ENCODE measurements around the gene CD2BP2. TPM values are rescaled to one million over a fixed set of nuclear protein-coding genes. Genes with fewer than 3 reads are reported as not detected.

CD2BP2 gene
- total and polyA plus RNA-seq, 8 donors = 42.9 to 59.1 (median 52.7) TPM

DNA sequence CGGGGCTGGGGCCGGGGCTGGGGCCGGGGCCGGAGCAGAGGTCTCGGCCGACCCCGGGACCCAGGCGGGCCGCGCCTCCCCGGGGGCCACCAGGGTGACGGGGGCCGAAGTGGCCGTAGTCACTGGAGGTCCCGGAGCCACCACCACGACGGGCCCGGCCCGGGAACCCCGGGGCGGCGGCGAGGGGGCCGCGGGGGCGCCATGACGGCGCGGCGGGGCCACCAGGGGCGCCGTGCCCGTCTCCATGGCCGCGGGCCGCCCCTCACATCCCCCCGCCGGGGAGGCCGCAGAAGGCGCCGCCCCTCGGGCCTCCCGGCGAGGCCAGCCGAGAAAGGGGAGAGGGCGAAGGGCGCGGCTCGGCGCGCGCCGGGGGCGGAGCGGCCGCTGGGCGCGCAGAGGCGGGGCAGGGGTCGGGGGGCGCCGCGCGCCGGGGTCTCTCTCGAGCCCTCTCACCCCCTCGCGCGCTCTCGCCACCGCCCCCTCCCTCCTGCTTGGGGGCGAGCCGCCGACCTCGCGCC, 14.9 kb upstream of the CD2BP2 start:
- no peaks in the 10 kb centered on the region for H3K9me3 ChIP-seq
- DNase-seq (no peak), ATAC-seq (no peak)
- H3K27ac ChIP-seq = peak overlapping the region; percentile 62 to 83
- peak overlapping the region; percentile 76 to 93 for H3K4me3 ChIP-seq
- TF ChIP-seq, protein P1, sequence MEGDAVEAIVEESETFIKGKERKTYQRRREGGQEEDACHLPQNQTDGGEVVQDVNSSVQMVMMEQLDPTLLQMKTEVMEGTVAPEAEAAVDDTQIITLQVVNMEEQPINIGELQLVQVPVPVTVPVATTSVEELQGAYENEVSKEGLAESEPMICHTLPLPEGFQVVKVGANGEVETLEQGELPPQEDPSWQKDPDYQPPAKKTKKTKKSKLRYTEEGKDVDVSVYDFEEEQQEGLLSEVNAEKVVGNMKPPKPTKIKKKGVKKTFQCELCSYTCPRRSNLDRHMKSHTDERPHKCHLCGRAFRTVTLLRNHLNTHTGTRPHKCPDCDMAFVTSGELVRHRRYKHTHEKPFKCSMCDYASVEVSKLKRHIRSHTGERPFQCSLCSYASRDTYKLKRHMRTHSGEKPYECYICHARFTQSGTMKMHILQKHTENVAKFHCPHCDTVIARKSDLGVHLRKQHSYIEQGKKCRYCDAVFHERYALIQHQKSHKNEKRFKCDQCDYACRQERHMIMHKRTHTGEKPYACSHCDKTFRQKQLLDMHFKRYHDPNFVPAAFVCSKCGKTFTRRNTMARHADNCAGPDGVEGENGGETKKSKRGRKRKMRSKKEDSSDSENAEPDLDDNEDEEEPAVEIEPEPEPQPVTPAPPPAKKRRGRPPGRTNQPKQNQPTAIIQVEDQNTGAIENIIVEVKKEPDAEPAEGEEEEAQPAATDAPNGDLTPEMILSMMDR (IDR thresholded peaks at IDR 0.05) = no peak
- H3K27me3 ChIP-seq = no peaks in the 10 kb centered on the region
- intact Hi-C loops (cut with DNase I) = no loop called here
- peaks cover 4 to 42% of the 10 kb centered on the region in 2 donors for H3K4me1 ChIP-seq
- H3K36me3 ChIP-seq = peaks cover 0 to 19% of the 10 kb centered on the region in 2 donors

DNA sequence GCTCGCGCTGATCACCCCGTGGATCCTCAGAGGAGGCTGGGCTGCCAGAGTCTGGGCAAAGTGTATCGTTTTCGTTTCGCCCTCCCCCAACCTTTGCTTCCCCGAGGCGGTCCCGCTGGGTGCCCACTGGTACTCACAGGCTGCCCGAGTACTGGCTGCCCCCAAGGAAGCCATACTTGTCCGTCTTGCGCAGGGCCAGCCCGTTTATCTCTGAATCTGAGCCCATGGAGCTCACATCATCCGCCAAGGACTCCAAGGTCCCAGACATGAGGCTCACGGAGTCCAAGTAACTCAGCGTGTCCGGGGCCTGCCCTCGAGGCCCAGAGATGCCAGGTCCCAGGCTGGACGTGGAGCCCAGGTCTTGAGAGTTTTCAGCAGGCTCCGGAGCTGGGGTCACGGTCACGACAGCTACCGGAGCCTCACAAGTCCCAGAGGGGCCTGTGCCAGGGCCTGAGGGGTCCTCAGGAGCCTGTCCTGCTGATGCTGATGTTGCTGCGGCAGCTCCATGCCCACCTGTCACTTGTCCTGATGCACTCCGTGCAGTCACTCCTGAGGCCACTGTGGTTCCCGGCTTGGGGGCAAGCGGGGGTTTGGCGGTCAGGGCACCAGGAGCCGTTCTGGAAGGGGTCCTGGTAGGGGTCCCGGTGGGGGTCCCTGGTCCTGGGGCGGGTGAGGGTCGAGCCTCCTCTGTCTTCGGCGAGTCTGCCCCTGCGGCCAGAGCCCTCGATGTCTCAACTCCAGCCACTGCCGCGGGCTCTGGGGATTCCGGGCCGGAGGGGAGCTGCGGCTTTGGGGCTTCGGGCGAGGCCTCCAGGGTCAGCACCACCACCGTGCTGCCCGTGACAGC, 14.2 kb upstream of the CD2BP2 start:
- peak overlapping the region; percentile 62 to 83 for H3K27ac ChIP-seq
- intact Hi-C loops (cut with DNase I) = no loop called here
- H3K4me1 ChIP-seq = peaks cover 4 to 42% of the 10 kb centered on the region in 2 donors
- H3K27me3 ChIP-seq = no peaks in the 10 kb centered on the region
- ATAC-seq = no peak
- TF ChIP-seq, protein P1 (IDR thresholded peaks at IDR 0.05) = no peak
- no peaks in the 10 kb centered on the region for H3K9me3 ChIP-seq
- H3K4me3 ChIP-seq = peak overlapping the region; percentile 76 to 93
- peaks cover 0 to 26% of the 10 kb centered on the region in 2 donors for H3K36me3 ChIP-seq
- DNase-seq = peak in 1 of 4 donors; percentile 82

DNA sequence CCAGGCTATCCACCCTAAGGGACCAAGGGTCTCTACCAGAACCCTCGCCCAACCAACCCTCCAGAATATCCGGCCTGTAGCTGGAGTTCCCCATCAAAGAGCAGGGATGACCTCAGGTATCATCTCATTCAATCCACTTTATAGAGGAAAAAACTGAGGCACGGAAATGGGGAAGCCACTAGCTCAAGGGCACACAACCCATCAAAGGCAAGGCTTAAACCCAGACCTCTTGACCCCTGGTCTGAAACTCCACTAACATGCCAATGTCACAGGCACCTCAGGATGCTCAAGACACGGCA, 13.6 kb upstream of the CD2BP2 start:
- Histone ChIP-seq H3K27me3 (no peaks in the 10 kb centered on the region), H3K36me3 (peaks cover 0 to 31% of the 10 kb centered on the region in 2 donors), H3K4me3 (peak overlapping the region; percentile 76 to 93), H3K4me1 (peaks cover 4 to 42% of the 10 kb centered on the region in 2 donors), H3K9me3 (no peaks in the 10 kb centered on the region), H3K27ac (peak overlapping the region; percentile 62 to 83)
- intact Hi-C loops (cut with DNase I) = no loop called here
- DNase-seq (no peak), ATAC-seq (no peak)
- TF ChIP-seq, protein P1 (IDR thresholded peaks at IDR 0.05) = no peak

DNA sequence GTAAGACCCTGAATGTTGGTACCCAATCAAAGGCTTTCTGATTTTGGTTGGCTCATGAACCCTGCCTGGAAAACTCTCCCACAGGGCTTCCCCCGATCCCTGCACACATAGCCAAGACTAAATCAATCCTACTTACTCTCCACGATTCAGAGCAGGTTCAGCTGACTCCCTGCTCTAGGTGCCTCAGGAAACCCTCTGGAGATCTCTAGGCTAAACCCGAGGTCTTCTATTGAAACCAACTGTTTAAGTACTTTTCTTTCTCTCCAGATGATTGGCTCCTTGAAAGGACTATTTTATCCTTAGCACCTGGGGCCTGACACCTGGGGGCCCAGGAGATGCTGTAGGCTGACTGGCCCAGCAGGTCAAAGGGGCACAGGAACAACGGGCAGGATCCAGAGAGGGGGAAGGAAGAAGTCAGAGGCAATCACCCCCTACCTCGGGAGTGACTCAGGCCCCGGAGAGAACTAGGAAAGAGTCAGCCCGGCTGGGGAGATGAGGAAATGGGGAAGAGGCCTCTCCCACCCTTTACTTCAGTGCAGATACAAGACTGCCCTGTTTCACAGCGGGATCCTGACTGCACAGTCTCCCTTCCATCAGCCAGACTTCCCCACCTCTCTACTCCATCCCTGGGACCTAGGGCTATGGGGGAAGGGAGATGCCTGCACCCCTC, 13.1 kb upstream of the CD2BP2 start:
- DNase-seq (peak in 1 of 4 donors; percentile 62), ATAC-seq (no peak)
- H3K27me3 ChIP-seq = no peaks in the 10 kb centered on the region
- peak overlapping the region in 1 of 2 donors; percentile 83 for H3K27ac ChIP-seq
- no peaks in the 10 kb centered on the region for H3K9me3 ChIP-seq
- intact Hi-C loops (cut with DNase I) = no loop called here
- H3K4me3 ChIP-seq = peak overlapping the region; percentile 76 to 93
- peaks cover 4 to 42% of the 10 kb centered on the region in 2 donors for H3K4me1 ChIP-seq
- H3K36me3 ChIP-seq = peaks cover 0 to 36% of the 10 kb centered on the region in 2 donors
- TF ChIP-seq, protein P1 (IDR thresholded peaks at IDR 0.05) = no peak

Data from left lung (tissue), 10 donors.